NCI-H526 (cell line): ENCODE measurements around the gene TNFRSF8.
"Not testable (repeated sequence)": the region's sequence is repeated elsewhere in the genome, so short reads cannot be mapped to it uniquely, and the experiment has no call there.

Experiments
- DNase-seq, 2 experiments: peaks; one replicate each; lab custom pipeline; 2025; lab: John Stamatoyannopoulos, UW

TNFRSF8 gene

DNA sequence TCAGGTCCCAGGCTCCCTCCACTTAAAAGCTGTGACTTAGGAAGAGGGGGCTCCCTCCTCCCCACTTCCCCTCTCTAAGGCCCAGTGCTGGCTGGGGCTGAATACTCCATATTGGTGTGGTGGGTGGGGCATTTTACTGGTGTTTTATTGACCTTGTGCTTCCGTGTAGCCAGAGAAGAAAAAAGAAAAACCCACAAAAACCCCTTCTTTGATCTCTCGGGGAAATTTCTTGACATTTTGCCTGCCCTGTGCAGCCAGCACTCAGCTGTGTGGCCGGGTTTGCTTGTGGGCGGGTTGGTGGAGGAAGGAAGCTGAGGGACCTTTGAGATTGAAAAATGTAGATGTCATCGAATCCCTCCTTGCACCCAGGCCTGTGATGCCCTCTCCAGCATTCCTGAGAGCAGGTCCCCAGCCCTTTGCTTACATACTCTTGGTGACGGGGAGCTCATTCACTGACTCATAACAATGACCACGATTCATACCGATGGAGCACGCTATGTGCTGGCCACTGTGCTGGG, 24.8 kb downstream of the TNFRSF8 start:
- no peak for DNase-seq

DNA sequence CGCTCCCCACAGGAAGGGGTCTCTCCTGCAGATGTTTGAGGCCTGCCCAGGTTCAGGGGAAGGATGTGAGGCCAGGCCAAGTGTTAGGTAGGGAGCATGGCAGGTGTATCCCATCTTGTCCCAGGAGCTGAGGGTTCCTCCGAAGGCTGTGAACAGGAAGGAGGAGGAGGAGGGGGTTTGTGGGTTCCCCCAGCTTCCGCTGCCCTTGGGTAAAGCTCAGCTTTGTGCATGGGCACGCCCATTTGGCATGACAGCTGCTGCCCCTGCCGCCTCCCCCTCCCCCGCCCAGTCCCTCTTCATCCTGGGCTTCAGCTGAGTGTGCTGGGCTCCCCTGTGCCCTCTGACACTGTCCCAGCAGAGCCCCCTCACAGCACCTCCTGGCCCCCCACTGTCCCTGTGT, 25.5 kb downstream of the TNFRSF8 start:
- no peak for DNase-seq

DNA sequence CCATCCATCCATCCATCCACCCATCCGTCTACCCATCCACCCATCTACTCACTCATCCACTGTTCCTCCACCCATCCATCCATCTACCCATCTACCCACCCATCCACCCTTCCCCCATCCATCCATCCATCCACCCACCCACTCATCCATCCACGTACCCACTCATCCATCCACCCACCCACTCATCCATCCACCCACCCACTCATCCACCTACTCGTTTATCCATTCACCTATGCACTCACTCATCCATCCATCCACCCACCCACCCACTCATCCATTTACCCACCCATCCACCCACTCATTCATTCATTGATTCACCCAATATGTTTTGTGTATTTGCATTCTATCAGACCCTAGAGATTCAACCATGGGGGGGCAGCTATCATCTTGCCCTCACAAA, 27.2 kb downstream of the TNFRSF8 start:
- no peak for DNase-seq

DNA sequence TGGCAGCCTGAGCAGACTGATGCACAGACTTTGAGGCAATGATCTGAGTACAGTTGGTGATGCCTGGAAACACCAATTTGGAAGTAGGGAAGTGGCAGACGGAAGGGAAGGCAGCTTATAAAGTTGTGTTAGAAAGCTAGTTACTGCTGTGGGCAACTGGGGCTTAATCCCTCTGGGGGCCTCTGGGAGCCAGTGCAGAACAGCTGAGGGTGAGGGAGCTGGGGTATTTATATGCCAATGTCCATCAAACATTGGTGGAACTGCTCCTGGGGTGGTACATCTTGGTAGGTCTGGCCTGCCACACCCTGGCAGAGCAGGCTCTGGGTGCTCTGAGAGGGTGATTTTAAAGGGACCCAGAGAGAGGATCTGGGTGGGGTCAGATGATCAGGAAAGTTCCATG, 28.1 kb downstream of the TNFRSF8 start:
- no peak for DNase-seq

DNA sequence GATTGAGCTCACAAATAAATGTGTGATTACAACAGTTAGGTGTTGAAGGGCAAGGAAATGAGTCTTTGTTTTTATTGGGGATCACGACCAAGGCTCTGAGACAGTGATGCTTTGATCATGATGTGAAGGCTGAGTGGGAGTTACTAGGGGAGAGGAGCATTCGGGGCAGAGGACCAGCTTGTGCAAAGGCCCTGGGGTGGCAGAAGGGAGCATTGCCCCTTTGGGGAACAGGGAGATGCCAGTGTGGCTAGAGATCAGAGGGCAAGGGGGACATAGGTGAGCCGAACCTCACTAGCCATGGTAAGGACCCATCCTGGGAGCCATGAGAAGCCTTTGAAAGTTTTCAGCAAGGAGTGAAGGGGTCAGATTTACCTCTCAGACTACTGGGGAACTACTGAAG, 31.1 kb downstream of the TNFRSF8 start:
- DNase-seq, result no peak

DNA sequence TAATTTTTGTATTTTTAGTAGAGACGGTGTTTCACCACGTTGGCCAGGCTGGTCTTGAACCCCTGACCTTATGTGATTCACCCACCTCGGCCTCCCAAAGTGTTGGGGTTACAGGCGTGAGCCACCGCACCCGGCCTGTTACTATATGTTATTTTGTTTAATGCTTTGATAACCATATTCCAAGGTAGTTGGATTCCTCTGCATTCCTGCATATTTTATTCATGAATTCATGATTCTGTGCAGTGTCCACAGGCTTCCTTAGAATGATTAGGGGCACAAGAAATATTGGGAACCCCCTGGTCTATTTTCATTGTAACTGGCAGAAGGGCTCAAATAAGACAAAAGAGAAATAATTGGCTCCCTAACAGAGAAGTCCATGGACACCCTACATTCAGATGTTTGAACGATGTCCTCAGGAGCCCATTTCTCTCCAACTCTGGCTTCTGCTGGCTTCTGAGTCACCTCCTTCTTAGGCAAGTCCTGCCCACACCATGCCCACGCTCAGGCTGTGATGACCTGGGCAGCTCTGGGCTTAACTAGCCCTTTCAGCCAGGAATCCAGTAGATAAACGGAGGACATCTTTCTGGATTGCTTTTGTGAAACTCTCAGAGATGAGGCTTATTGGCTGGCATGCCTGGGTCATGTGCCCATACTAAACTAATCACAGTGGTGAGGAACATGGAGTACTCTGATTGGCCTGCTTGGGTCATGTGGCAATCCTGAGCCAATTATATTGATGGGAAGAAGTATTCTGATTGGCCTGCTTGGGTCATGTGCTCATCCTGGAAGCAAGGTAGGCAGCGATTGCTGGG, 32.6 kb downstream of the TNFRSF8 start:
- no peak for DNase-seq

DNA sequence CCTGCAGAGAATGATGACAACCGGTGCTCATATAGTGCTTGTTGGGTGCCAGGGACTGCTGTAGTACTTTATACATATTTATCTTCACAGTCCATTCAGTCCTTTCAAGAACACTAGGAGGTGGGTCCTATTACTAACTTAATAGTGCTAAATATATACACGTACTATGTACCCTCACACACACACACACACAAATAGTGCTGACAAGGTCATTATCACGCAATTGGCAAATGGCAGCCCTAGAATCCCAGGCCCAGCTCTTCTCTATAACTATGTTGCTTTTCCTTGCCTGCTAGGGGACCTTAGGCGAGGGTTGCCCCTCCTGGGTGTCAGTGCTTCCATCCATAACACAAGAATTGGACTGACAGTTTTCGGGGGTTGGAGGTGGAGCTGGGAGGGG, 33.5 kb downstream of the TNFRSF8 start:
- DNase-seq, result no peak

DNA sequence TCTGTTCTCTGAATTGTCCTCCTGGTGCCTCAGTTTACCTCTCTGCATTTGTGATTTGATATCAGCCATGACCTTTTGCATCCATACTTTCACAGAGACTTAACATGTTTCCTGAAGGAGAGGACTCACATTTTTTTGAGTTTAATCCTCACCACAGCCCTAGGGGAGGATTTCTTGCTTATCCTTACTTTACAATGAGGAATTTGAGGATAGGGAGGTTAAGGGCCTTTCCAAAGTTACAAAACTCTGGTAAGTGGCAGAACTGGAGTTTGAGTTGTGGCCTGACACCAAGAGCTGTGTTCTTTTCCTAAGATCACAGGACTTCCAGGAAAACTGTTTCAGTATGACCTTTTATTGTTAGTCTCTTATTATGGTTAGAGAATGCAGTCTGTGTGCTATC, 34.2 kb downstream of the TNFRSF8 start:
- DNase-seq, result no peak

DNA sequence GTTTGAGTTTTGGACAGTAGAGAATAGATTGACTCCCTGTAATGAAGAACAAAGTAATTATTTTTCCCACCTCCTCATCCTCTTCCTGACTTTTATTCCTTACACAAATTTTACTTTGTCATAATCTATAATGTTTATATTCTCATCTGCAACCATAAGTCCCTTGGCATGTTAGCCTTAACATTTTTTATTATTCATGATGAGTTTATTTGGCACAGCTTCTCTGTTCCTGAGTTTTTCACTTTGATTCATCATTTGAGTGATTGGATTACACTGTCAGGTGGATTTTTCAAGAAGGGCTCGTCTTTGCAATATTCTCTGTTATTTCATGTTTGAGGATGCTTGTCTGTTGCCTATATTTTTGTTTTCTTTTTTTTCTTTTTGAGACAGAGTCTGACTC, 35.7 kb downstream of the TNFRSF8 start:
- DNase-seq, result no peak

DNA sequence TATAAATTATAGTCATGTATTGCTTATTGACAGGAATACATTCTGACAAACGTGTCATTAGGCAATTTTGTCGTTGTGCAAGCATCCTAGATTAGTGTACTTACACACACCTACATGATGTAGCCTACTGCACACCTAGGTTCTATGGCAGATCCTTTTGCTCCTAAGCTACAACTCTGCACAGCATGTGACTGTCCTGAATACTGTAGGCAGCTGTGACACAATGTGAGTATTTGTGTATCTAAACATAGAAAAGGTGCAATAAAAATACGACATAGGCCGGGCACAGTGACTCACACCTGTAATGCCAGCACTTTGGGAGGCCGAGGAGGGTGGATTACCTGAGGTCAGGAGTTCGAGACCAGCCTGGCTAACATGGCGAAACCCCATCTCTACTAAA, 36.5 kb downstream of the TNFRSF8 start:
- DNase-seq, result no peak

DNA sequence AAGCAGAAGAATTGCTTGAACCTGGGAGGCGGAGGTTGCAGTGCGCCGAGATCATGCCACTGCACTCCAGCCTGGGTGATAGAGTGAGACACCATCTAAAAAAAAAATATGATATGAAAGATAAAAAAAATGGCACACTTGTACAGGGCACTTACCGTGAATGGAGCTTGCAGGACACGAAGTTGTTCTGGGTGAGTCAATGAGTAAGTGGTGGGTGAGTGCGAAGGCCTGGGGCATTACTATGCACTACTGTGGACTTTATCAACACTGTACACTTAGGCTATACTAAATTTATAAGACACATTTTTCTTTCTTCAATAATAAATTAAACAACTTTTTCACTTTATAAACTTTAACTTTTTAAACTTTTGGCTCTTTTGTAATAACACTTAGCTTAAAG, 37.0 kb downstream of the TNFRSF8 start:
- DNase-seq, result no peak

DNA sequence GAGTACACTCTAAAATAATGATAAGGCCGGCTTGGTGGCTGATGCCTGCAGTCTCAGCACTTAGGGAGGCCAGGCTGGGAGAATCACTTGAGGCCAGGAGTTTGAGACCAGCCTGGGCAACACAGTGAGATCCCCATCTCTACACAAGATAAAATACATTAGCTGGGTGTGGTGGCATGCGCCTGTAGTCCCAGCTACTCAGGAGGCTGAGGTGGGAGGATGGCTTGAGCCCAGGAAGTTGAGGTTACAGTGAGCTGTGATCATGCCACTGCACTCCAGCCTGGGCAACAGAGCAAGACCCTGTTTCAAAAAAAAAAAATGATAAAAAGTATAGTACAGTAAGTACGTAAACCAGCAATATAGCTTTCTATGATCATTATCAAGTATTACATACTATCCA, 38.0 kb downstream of the TNFRSF8 start:
- not testable (repeated sequence) for DNase-seq

DNA sequence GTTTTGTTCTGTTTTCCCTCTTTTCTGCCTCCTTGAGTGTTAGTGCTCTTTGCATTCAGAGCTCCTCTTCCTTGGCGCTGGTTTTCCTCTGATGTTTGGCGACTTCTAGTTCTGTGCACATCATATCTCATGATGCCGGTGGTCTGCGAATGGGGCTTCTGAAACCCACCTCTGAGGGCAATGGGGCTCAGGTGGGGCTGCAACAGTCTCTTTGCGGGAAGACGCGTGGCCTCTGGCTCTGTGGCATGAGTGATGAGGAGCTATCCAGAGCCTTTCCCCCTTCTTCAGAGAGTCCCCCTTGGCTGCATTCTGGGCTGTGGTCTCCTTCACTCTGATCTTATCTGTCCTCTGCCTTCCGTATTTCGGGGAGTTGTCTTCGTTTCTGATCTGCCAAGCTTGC, 39.0 kb downstream of the TNFRSF8 start:
- no peak for DNase-seq

DNA sequence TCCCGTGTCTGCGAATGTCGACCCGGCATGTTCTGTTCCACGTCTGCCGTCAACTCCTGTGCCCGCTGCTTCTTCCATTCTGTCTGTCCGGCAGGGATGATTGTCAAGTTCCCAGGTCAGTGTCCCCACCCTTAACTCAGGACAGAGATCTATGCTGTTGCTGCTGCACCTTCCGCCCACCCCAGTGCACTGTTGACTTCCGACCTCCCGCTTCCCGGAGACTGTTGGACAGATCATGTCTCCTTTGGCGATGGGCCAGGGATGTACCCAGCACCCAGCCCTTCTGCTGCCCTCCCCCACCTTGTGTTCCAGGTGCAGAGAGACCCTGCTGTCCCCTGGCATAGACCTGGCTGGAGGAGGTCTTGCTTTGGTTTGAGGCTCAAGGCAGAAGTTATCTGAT, 41.3 kb downstream of the TNFRSF8 start:
- DNase-seq, result no peak

DNA sequence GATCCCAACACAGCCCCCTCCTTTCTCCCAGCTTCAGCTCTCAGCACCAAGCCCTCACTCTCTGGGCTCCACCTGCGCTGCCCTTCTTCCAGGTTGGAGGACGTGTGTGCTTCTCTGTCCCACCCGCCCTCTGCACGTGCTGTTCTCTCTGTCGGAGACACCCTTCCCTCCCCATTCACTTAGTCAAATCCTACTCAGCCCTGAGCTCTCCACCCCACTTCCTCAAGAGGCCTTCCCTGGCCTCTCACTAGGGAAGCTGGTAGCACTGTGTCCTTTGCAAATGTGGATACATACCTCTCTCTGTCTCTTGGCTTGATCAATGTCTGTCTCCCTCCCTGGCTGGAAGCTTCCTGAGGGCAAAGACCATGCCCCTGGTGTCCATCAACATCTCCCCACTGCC, 43.0 kb downstream of the TNFRSF8 start:
- no peak for DNase-seq

DNA sequence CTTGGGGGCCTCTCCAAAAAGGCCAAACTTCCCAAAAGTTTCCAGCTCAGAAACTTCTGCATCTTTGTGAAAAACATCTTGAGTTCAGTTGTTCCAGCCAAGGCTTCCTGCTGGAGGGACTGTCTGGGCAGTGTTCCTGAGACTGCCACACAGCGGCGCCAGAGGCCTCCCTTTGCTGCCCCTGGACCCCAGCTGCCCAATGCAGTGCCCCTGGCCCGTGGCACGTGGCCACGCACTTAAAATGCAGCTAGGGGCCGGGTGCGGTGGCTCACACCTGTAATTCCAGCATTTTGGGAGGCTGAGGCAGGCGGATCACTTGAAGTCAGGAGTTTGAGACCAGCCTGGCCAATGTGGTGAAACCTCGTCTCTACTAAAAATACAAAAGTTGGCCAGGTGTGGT, 43.8 kb downstream of the TNFRSF8 start:
- peak in 1 of 2 experiments; percentile 29 for DNase-seq

DNA sequence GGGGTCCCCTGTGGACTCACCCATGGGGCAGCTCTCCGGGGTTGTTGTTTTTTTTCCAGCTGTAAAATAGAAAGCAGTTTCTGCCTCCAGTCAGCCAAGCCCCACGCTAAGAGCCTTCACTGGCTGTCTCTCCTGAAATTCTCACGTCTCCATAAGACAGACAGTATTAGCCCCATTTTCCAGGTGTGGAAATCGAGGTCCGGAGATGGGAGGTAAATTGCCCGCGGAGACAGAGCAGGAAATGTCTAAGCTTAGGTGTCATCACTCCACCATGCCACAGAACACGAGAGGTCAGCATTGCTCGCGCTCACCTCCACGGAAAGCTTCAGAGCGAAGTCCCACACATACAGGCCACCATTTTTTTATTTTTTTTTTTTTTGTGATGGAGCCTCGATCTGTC, 44.6 kb downstream of the TNFRSF8 start:
- no peak for DNase-seq

DNA sequence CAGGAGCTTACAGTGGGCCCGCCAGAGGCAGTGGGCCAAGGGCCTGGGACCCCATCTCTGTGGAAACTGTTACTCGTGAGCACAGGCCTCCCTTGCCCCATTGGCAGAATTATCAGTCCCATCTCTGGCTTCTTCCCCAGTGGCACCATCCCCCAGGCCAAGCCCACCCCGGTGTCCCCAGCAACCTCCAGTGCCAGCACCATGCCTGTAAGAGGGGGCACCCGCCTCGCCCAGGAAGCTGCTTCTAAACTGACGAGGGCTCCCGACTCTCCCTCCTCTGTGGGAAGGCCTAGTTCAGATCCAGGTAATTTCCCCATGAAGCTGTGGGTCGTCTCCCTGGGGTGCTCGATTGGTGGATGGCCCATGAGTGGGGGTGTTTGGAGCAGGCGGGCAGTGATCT, 46.8 kb downstream of the TNFRSF8 start:
- DNase-seq, result no peak

DNA sequence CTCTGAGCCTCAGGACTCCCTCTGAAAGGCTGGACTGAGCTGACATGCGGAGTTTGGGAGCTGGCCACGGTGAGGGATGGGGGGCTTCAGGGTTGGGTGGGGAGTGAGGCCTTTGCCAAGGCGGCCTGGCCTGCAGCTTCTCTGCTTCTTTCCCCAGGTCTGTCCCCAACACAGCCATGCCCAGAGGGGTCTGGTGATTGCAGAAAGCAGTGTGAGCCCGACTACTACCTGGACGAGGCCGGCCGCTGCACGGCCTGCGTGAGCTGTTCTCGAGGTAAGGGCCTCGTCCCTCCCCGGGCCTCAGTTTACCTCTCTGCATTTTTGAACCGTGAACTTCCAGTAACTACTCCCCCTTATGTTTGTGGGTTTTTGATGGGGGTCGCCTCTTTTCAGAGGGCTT, 48.6 kb downstream of the TNFRSF8 start:
- no peak for DNase-seq

DNA sequence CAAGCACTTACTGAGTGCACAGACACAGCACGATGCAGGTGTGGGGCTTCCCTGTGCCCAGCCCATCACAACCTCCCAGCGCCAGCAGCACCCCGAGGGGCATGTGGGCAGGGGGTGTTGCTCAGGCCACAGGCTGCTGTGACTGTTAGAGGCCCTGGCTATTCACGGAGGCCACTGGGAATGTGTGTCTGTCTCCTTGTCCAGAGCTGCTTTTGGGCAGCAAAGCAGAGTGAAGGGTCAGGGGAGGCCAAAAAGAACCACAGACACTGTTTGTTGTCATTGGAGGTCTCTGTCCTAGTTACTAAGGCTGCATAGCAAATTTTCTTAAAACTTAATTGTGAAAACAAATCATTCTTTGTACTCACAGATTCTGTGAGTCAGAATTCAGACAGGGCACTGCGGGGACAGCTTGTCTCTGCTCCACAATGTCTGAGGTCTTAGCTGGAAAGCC, 49.6 kb downstream of the TNFRSF8 start:
- no peak for DNase-seq

DNA sequence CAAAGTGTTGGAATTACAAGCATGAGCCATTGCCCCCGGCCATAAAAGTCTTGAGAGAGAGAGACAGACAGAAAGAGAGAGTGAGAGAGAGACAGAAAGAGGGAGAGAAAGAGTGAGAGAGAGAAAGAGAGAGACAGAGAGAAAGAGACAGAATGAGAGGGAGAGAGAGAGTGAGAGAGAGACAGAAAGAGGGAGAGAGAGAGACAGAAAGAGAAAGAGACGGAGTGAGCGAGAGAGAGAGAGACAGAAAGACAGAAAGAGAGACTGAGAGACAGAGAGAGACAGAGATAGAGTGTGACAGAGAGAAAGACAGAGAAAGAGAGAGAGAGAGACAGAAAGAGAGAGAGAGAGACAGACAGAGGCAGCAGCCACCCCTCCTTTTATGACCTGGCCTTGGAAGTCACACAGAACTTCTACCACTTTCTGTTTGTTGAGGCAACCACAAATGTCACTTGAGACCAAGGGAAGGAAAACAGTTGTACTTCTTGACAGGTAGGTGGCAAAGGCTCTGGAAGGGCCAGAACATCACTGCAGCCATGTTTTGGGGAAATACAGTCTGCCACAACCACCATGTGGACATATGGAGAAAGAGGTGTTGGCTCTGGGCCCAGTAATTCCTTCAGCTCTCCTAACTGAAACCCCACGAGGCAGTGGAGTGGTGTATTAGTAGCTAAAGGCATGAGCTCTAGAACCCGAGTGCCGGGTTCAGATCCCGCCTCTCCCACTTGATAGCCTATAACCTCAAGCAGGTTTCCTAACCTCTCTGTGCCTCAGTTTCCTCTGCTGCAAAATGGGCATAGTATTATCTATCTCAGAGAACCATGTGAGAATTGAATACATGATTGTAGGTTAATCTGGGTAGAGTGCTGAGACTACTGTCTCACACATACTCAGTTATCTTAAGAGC, 50.6 kb downstream of the TNFRSF8 start:
- no peak for DNase-seq

DNA sequence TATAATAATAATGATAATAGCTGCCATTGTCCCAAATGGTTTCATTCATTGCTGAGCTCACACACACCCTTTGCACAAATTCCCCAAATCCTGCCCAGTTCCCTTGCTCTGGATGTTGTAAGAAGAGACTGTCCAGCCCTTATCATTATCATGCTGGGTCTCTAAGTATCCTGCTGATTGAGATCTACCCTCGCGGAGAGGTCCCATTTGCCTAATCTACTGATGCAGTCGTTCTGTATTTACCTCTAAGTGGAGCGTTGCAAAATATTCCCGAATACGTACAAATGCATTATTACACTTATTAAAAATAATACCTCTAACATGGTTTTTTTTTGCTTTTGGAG, 51.2 kb downstream of the TNFRSF8 start:
- no peak for DNase-seq

DNA sequence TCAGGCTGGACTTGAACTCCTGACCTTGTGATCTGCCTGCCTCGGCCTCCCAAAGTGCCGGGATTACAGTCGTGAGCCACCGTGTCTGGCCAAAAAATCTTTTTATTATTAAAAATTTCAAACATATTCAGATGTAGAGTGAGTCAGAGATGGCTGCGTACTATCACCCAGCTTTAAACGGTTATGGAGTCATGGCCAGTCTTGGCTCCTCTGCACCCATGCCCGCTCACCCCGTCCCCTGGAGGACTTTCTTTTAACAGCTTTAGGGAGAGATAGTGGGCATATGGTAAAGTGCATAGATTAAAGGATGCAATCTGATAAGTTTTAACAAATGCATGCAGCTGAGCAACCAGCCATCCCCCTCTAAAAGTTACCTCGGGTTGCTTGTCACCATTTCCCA, 51.8 kb downstream of the TNFRSF8 start:
- DNase-seq, result no peak
